ENCODE measurements around the gene CENPX. TPM values are rescaled to one million over a fixed set of nuclear protein-coding genes. Genes with fewer than 3 reads are reported as not detected.

CENPX gene
- polyA plus RNA-seq, 1 experiment: 57.0 TPM

- Histone ChIP-seq H3K36me3 (ENCODE audit: control insufficient read depth, insufficient read depth, low read length) (peaks cover 14% of the 10 kb centered on the region), H3K27me3 (ENCODE audit: control insufficient read depth, insufficient read depth, low read length) (no peaks in the 10 kb centered on the region), H3K4me3 (ENCODE audit: low read depth, low read length) (no peak overlapping the region)
- no peak for DNase-seq (ENCODE audit: low read depth)
- peak; percentile 80 for TF ChIP-seq CTCF (IDR thresholded peaks at IDR 0.05; ENCODE audit: insufficient read depth, low read depth, low read length)
- CTCF ChIA-PET: interaction anchor here (0.5 to 11.6 kb wide), 22 partner anchors 9 to 448 kb away, joined by 3 to 218 read pairs (median 4); partner anchors contain the start of genes ASPSCR1, DCXR, NOTUM and RAC3
- POLR2A ChIA-PET: no interaction called here
Observed at GRCh38 chr17:82019690-82020571, 2.7 kb downstream of the CENPX start.

GRCh38 chr17:82018989-82019689 lies 3.5 kb downstream of the CENPX start:
- Histone ChIP-seq H3K27me3 (ENCODE audit: control insufficient read depth, insufficient read depth, low read length) (no peaks in the 10 kb centered on the region), H3K4me3 (ENCODE audit: low read depth, low read length) (no peak overlapping the region), H3K36me3 (ENCODE audit: control insufficient read depth, insufficient read depth, low read length) (peaks cover 14% of the 10 kb centered on the region)
- POLR2A ChIA-PET: no interaction called here
- no peak for DNase-seq (ENCODE audit: low read depth)
- no peak for TF ChIP-seq CTCF (IDR thresholded peaks at IDR 0.05; ENCODE audit: insufficient read depth, low read depth, low read length)
- CTCF ChIA-PET: interaction anchor here (0.7 to 11.6 kb wide), 18 partner anchors 8 to 136 kb away, joined by 3 to 218 read pairs (median 4); partner anchors contain the start of genes ASPSCR1, DCXR, NOTUM and RAC3

- peaks cover 14% of the 10 kb centered on the region for H3K36me3 ChIP-seq (ENCODE audit: control insufficient read depth, insufficient read depth, low read length)
- no peak for DNase-seq (ENCODE audit: low read depth)
- ChIA-PET POLR2A (no interaction called here), CTCF (interaction anchor here (0.6 to 11.6 kb wide), 8 partner anchors 12 to 136 kb away, joined by 3 to 218 read pairs (median 16); partner anchors contain the start of genes NOTUM and RAC3)
- no peak for TF ChIP-seq CTCF (IDR thresholded peaks at IDR 0.05; ENCODE audit: insufficient read depth, low read depth, low read length)
- H3K27me3 ChIP-seq (ENCODE audit: control insufficient read depth, insufficient read depth, low read length): no peaks in the 10 kb centered on the region
- H3K4me3 ChIP-seq (ENCODE audit: low read depth, low read length): no peak overlapping the region
Observed at GRCh38 chr17:82018152-82018988, 4.3 kb downstream of the CENPX start.

- Histone ChIP-seq H3K27me3 (ENCODE audit: control insufficient read depth, insufficient read depth, low read length) (no peaks in the 10 kb centered on the region), H3K36me3 (ENCODE audit: control insufficient read depth, insufficient read depth, low read length) (peaks cover 14% of the 10 kb centered on the region), H3K4me3 (ENCODE audit: low read depth, low read length) (no peak overlapping the region)
- POLR2A ChIA-PET: no interaction called here
- no peak for DNase-seq (ENCODE audit: low read depth)
- TF ChIP-seq CTCF (IDR thresholded peaks at IDR 0.05; ENCODE audit: insufficient read depth, low read depth, low read length): no peak
- CTCF ChIA-PET: interaction anchor here (0.6 to 11.6 kb wide), 2 partner anchors 57 to 63 kb away, joined by 3 to 218 read pairs; partner anchors contain the start of gene NOTUM
Observed at GRCh38 chr17:82017612-82018151, 5.0 kb downstream of the CENPX start.
